Stomach (tissue), 9 donors: ENCODE measurements around the gene KPNA1. TPM values are rescaled to one million over a fixed set of nuclear protein-coding genes. Genes with fewer than 3 reads are reported as not detected.

Source experiments
- DNase-seq, 2 donors: peaks; one replicate each; pipeline versions ENCODE4 v3.0.0 to v3.0.0-alpha.2; 2013 to 2019
- H3K27ac ChIP-seq, 5 donors: fragments of 200-600 bp in 4 of 5; sonication (generic) in 4 of 5; one replicate each; pipeline ENCODE4 v1.5.1; 2013 to 2019; ENCODE audit warnings: mild to moderate bottlenecking in 1 of 5, moderate library complexity in 1 of 5
- H3K27me3 ChIP-seq, 3 donors: fragments of 200-600 bp; sonication (generic); one replicate each; pipeline ENCODE4 v1.5.1; 2017 to 2019; ENCODE audit warnings: mixed run types in 1 of 3
- H3K36me3 ChIP-seq, 4 donors: fragments of 200-600 bp; sonication (generic); 1 replicate in 3 of 4; 2 replicates in 1 of 4; pipeline ENCODE4 v1.5.1; 2016 to 2019
- H3K4me1 ChIP-seq, 4 donors: fragments of 200-600 bp; sonication (generic); one replicate each; pipeline ENCODE4 v1.5.1; 2016 to 2019
- H3K4me3 ChIP-seq, 4 donors: fragments of 200-600 bp; sonication (generic) in 3 of 4; one replicate each; pipeline ENCODE4 v1.5.1; 2016 to 2019; ENCODE audit warnings: mild to moderate bottlenecking in 1 of 4
- H3K9me3 ChIP-seq, 4 donors: fragments of 200-600 bp; sonication (generic); one replicate each; pipeline ENCODE4 v1.5.1; 2016 to 2019
- EP300 ChIP-seq: sonication (generic); formaldehyde crosslinking; IDR thresholded peaks from one replicate; pipeline ENCODE4 v1.6.1; 2017; ENCODE audit warnings: antibody characterized with exemption
- POLR2A ChIP-seq, 4 donors: fragments of 450-650 bp; IDR thresholded peaks; one replicate each; pipeline ENCODE4 v1.6.1; 2016; ENCODE audit warnings: antibody characterized with exemption in 4 of 4, control low read depth in 2 of 4, mild to moderate bottlenecking in 1 of 4, moderate library complexity in 1 of 4
- POLR2AphosphoS5 ChIP-seq, 3 donors: sonication (generic); formaldehyde crosslinking; IDR thresholded peaks; one replicate each; pipeline ENCODE4 v1.6.1; 2016; ENCODE audit warnings: antibody characterized with exemption in 3 of 3
- WGBS, 5 donors: extraction: QIAGEN DNeasy Blood & Tissue Kit in 3 of 5; methylation state at CpG; one replicate each; pipeline versions ENCODE4 v1.1.5 to v1.1.7; 2013 to 2018; 5-methylcytosine and 5-hydroxymethylcytosine counted together
- intact Hi-C: fragments of 100-400 bp; cut with DNase I; formaldehyde crosslinking; loops from one replicate; pipeline ENCODE4 v1.15.1; 2023; ENCODE audit warnings: low total_unique reads
- polyA plus RNA-seq, 3 donors: library from polyadenylated mRNA; stranded (reverse); fragments of 200-250 nt; gene quantifications; one replicate each; pipeline ENCODE4 v1.2.3, GENCODE V29; 2013
- total RNA-seq, 5 donors: library from RNA; depleted of rRNA; stranded (reverse); fragments of >200 nt; gene quantifications; one replicate each; pipeline versions ENCODE4 v1.1.0 to v1.2.3, GENCODE V29; 2014 to 2016
- TF ChIP-seq, protein P1 (sequence below), 7 experiments: fragments of 450-650 bp in 4 of 7; fragments of 200-600 bp in 3 of 7; sonication (generic) in 3 of 7; IDR thresholded peaks; one replicate each; pipeline ENCODE4 v1.5.1; 2016 to 2019; ENCODE audit warnings: antibody characterized with exemption in 7 of 7, control low read depth in 2 of 7, mild to moderate bottlenecking in 1 of 7
- donor health status: healthy with polysubstance abuse.
- donor health status: Bipolar disorder and iron deficiency.
- donor health status: healthy.

Gene KPNA1
- total and polyA plus RNA-seq, 8 donors = 6.7 to 88.4 (median 32.0) TPM

DNA sequence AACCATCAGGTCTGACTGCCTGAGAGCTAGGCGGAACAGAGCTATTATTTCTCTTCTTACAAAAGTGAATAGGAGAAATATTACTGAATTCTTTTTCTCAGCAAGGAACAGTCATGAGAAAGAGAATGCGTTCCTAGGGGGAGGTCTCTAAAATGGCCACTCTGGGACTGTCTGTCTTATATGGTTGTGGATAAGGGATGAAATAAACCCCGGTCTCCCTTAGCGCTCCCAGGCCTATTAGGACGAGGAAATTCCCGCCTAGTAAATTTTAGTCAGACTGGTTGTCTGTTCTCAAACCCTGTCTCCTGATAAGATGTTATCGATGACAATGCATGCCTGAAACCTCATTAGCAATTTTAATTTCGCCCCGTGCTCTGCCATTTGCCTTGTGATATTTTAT is 78.8 kb downstream of the KPNA1 start:
- Histone ChIP-seq H3K9me3 (peaks cover 0 to 7% (median 3%) of the 10 kb centered on the region in 4 donors), H3K4me3 (no peak overlapping the region), H3K27me3 (no peaks in the 10 kb centered on the region), H3K27ac (no peak overlapping the region), H3K36me3 (peaks cover 48 to 100% (median 95%) of the 10 kb centered on the region in 4 donors), H3K4me1 (no peaks in the 10 kb centered on the region)
- intact Hi-C loops = no loop called here
- TF ChIP-seq, protein P1, sequence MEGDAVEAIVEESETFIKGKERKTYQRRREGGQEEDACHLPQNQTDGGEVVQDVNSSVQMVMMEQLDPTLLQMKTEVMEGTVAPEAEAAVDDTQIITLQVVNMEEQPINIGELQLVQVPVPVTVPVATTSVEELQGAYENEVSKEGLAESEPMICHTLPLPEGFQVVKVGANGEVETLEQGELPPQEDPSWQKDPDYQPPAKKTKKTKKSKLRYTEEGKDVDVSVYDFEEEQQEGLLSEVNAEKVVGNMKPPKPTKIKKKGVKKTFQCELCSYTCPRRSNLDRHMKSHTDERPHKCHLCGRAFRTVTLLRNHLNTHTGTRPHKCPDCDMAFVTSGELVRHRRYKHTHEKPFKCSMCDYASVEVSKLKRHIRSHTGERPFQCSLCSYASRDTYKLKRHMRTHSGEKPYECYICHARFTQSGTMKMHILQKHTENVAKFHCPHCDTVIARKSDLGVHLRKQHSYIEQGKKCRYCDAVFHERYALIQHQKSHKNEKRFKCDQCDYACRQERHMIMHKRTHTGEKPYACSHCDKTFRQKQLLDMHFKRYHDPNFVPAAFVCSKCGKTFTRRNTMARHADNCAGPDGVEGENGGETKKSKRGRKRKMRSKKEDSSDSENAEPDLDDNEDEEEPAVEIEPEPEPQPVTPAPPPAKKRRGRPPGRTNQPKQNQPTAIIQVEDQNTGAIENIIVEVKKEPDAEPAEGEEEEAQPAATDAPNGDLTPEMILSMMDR (IDR thresholded peaks at IDR 0.05) = no peak
- TF ChIP-seq POLR2AphosphoS5 (IDR thresholded peaks at IDR 0.05) (no peak), EP300 (no peak), POLR2A (IDR thresholded peaks at IDR 0.05) (no peak)
- no peak for DNase-seq
- WGBS, 5 donors = 95 to 99% (median 96%) methylated on average over 9 of the region's 9 CpGs

DNA sequence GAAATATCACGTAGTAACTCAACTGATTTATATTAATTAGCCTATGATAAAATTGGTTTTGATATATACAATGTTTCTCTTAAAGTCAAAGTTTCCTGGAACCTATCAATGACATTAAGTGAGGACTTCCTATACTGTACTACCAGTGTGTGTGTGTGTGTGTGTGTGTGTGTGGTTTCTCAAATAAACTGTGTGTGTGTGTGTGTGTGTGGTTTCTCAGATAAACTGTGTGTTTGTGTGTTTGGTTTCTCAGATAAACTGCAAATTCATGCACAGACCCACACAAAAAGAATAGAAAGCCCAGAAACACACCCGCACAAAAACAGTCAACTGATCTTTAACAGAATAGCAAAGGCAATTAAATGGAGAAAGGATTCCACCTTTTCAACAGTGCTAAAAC is 84.4 kb downstream of the KPNA1 start:
- Histone ChIP-seq H3K9me3 (no peaks in the 10 kb centered on the region), H3K4me1 (no peaks in the 10 kb centered on the region), H3K27me3 (no peaks in the 10 kb centered on the region), H3K27ac (no peak overlapping the region), H3K4me3 (no peak overlapping the region), H3K36me3 (peaks cover 31 to 95% (median 78%) of the 10 kb centered on the region in 4 donors)
- TF ChIP-seq POLR2AphosphoS5 (IDR thresholded peaks at IDR 0.05) (no peak), EP300 (no peak), POLR2A (IDR thresholded peaks at IDR 0.05) (no peak)
- TF ChIP-seq, protein P1 (IDR thresholded peaks at IDR 0.05) = no peak
- WGBS, 5 donors = 84 to 99% (median 92%) methylated on average over 2 of the region's 2 CpGs
- no peak for DNase-seq
- intact Hi-C loops = no loop called here

DNA sequence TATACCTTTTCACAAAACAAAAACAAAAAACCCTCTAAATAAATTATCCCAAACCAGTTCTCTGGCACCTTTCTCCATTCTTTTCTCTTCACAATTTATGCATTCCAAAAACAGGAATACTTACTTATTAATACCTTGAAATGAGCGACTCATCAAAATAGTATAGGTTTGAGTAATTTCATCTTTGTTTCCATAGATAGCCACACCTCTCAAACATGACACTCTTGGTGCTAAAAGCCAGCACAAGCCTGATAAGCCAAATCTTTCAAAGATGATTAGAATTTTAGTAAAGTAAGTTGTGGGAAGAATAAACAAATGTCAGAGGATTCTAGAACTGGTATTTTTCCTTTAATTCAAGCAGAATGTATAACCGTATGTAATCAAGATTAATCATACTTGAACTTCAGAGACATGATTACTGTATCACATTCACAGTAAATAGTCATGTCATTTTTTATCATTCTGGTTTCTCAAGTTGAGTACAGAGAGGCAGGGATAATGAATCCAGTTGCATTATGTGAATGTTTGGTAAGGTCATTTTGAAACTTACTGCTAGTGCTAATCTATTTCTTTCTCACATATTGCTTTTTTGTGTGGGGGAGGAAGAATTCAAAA is 86.8 kb downstream of the KPNA1 start:
- no peak overlapping the region for H3K27ac ChIP-seq
- H3K4me1 ChIP-seq = no peaks in the 10 kb centered on the region
- WGBS, 5 donors = 48 to 64% (median 59%) methylated on average over 2 of the region's 2 CpGs
- no peak overlapping the region for H3K4me3 ChIP-seq
- no peaks in the 10 kb centered on the region for H3K27me3 ChIP-seq
- H3K9me3 ChIP-seq = no peaks in the 10 kb centered on the region
- intact Hi-C loops = no loop called here
- no peak for TF ChIP-seq EP300
- TF ChIP-seq POLR2A (IDR thresholded peaks at IDR 0.05) = no peak
- TF ChIP-seq, protein P1 (IDR thresholded peaks at IDR 0.05) = no peak
- TF ChIP-seq POLR2AphosphoS5 (IDR thresholded peaks at IDR 0.05) = no peak
- H3K36me3 ChIP-seq = peaks cover 22 to 88% (median 75%) of the 10 kb centered on the region in 4 donors
- DNase-seq = no peak

DNA sequence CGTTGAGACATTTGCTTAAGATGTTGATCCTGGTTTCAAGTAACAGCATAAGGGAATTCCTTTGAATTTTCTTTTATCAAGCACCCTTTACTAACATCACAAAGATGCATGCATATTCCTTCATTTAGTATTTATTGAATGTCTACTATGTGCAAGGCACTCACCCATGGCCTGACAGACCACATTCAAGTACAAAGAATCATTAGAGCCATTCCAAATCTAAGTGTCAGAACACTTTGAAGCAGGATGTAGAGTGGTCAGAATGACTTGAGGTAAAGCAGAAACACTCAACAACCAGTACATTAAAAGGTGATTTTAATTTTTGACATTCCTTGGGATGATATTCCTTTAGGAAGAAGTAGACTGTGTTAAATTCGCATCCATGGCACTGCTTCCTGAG is 92.9 kb downstream of the KPNA1 start:
- WGBS, 5 donors = 79 to 87% (median 85%) methylated on average over 2 of the region's 2 CpGs
- DNase-seq = no peak
- Histone ChIP-seq H3K9me3 (no peaks in the 10 kb centered on the region), H3K4me1 (peaks cover 0 to 15% (median 9%) of the 10 kb centered on the region in 4 donors), H3K4me3 (no peak overlapping the region), H3K36me3 (peaks cover 14 to 50% (median 45%) of the 10 kb centered on the region in 4 donors), H3K27me3 (no peaks in the 10 kb centered on the region), H3K27ac (no peak overlapping the region)
- intact Hi-C loops = no loop called here
- no peak for TF ChIP-seq EP300
- TF ChIP-seq POLR2AphosphoS5 (IDR thresholded peaks at IDR 0.05) = no peak
- TF ChIP-seq, protein P1 (IDR thresholded peaks at IDR 0.05) = no peak
- no peak for TF ChIP-seq POLR2A (IDR thresholded peaks at IDR 0.05)
